Esophagus (tissue), 2 donors: Measurements from ENCODE around the gene FHIT. TPM values are rescaled to one million over a fixed set of nuclear protein-coding genes. Genes with fewer than 3 reads are reported as not detected.

ENCODE experiments used
- H3K27ac ChIP-seq, 2 donors: one replicate each; pipeline ENCODE4 v1.5.1; 2013; ENCODE audit warnings: low read depth in 2 of 2, mild to moderate bottlenecking in 2 of 2, inconsistent platforms in 1 of 2, low read length in 1 of 2, moderate library complexity in 1 of 2
- H3K27me3 ChIP-seq, 2 donors: one replicate each; pipeline ENCODE4 v1.6.1; 2013; ENCODE audit warnings: low read length in 2 of 2, control low read depth in 1 of 2, mild to moderate bottlenecking in 1 of 2; ENCODE audit not compliant: insufficient read depth in 2 of 2, control insufficient read depth in 1 of 2
- H3K36me3 ChIP-seq, 2 donors: one replicate each; pipeline ENCODE4 v1.6.1; 2013; ENCODE audit warnings: low read length in 1 of 2; ENCODE audit not compliant: control insufficient read depth in 2 of 2, insufficient read depth in 2 of 2
- H3K4me1 ChIP-seq, 2 donors: one replicate each; pipeline ENCODE4 v1.6.1; 2013; ENCODE audit warnings: low read length in 1 of 2; ENCODE audit not compliant: control insufficient read depth in 2 of 2, insufficient read depth in 2 of 2
- H3K4me3 ChIP-seq, 2 donors: one replicate each; pipeline ENCODE4 v1.5.1; 2013; ENCODE audit warnings: low read length in 2 of 2, mild to moderate bottlenecking in 2 of 2, low read depth in 1 of 2, moderate library complexity in 1 of 2
- H3K9me3 ChIP-seq, 2 donors: one replicate each; pipeline ENCODE4 v1.6.1; 2013; ENCODE audit warnings: mild to moderate bottlenecking in 2 of 2, low read depth in 1 of 2, low read length in 1 of 2, moderate library complexity in 1 of 2; ENCODE audit not compliant: control insufficient read depth in 2 of 2, insufficient read depth in 1 of 2
- WGBS, 2 donors: extraction: QIAGEN DNeasy Blood & Tissue Kit; methylation state at CpG; one replicate each; pipeline ENCODE4 v1.1.7; 2013; 5-methylcytosine and 5-hydroxymethylcytosine counted together
- polyA plus RNA-seq, 2 donors: library from polyadenylated mRNA; stranded (reverse); fragments of 200-250 nt; gene quantifications; one replicate each; pipeline ENCODE4 v1.2.3, GENCODE V29; 2013
- donor health status: healthy with polysubstance abuse.
- donor health status: Bipolar disorder and iron deficiency.

Gene FHIT
- polyA plus RNA-seq, 2 donors: 3.4 to 5.0 TPM

GRCh38 chr3:60013241-60013640, 1238.0 kb downstream of the FHIT start:
- Histone ChIP-seq H3K36me3 (no peaks in the 10 kb centered on the region), H3K9me3 (no peaks in the 10 kb centered on the region), H3K27me3 (no peaks in the 10 kb centered on the region), H3K4me1 (no peaks in the 10 kb centered on the region), H3K4me3 (no peak overlapping the region), H3K27ac (no peak overlapping the region)
- WGBS, 2 donors: 58 to 88% methylated on average over 1 of the region's 1 CpG

DNA sequence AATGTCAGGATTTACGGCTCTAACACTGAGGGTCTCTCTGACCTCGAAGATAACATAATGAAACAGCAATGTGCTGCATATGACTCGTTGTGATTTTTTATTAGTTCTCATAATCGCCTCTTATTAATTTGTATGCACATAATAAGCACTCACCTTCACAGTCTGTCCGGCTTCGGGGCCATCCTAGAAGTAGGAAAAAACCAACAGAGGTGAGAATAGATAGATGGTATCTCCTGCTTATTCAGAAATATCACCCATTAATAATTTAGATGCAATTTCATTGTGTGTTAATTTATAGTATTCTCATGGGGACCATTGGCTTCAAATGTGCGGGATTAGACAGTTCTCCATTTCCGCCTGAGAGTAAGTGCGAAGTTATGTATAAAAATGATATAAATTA, 1240.0 kb downstream of the FHIT start:
- H3K4me3 ChIP-seq: no peak overlapping the region
- no peaks in the 10 kb centered on the region for H3K9me3 ChIP-seq
- no peaks in the 10 kb centered on the region for H3K36me3 ChIP-seq
- H3K4me1 ChIP-seq: no peaks in the 10 kb centered on the region
- 77 to 81% methylated on average over 9 of the region's 9 CpGs for WGBS, 2 donors
- H3K27ac ChIP-seq: no peak overlapping the region
- H3K27me3 ChIP-seq: no peaks in the 10 kb centered on the region

- H3K4me3 ChIP-seq: no peak overlapping the region
- 64 to 66% methylated on average over 4 of the region's 4 CpGs for WGBS, 2 donors
These were observed 1240.5 kb downstream of the FHIT start for GRCh38 chr3:60010781-60011180.

GRCh38 chr3:60009931-60010478, 1241.2 kb downstream of the FHIT start:
- Histone ChIP-seq H3K4me1 (no peaks in the 10 kb centered on the region), H3K36me3 (no peaks in the 10 kb centered on the region), H3K9me3 (no peaks in the 10 kb centered on the region), H3K27me3 (no peaks in the 10 kb centered on the region), H3K27ac (no peak overlapping the region), H3K4me3 (no peak overlapping the region)
- WGBS, 2 donors: 86 to 87% methylated on average over 3 of the region's 3 CpGs

More at GRCh38 chr3:60010781-60011180, 1240.5 kb downstream of the FHIT start:
- no peak overlapping the region for H3K27ac ChIP-seq
- H3K36me3 ChIP-seq: no peaks in the 10 kb centered on the region
- no peaks in the 10 kb centered on the region for H3K27me3 ChIP-seq
- H3K4me1 ChIP-seq: no peaks in the 10 kb centered on the region
- H3K9me3 ChIP-seq: no peaks in the 10 kb centered on the region

DNA sequence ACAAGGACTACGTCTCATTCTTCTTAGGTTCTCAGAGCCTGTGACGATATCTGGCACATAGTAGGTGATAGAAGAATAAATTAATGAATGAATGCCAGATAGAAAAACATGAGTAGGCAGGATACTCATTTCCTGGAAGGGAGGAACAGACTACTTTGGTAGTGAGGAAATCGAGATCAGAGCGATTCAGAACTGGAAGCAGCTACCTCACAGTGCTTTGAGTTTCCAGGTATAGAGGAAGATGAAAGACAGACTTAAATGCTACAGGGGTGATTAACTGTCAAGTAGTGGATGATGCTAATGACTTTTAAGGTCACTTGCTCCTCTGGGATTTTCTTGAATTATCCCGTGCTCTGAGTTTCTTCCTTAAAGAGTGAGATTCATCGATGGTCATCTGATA, 1249.9 kb downstream of the FHIT start:
- Histone ChIP-seq H3K9me3 (no peaks in the 10 kb centered on the region), H3K4me3 (no peak overlapping the region), H3K27ac (no peak overlapping the region), H3K27me3 (no peaks in the 10 kb centered on the region), H3K4me1 (no peaks in the 10 kb centered on the region), H3K36me3 (no peaks in the 10 kb centered on the region)
- 92 to 93% methylated on average over 6 of the region's 6 CpGs for WGBS, 2 donors

DNA sequence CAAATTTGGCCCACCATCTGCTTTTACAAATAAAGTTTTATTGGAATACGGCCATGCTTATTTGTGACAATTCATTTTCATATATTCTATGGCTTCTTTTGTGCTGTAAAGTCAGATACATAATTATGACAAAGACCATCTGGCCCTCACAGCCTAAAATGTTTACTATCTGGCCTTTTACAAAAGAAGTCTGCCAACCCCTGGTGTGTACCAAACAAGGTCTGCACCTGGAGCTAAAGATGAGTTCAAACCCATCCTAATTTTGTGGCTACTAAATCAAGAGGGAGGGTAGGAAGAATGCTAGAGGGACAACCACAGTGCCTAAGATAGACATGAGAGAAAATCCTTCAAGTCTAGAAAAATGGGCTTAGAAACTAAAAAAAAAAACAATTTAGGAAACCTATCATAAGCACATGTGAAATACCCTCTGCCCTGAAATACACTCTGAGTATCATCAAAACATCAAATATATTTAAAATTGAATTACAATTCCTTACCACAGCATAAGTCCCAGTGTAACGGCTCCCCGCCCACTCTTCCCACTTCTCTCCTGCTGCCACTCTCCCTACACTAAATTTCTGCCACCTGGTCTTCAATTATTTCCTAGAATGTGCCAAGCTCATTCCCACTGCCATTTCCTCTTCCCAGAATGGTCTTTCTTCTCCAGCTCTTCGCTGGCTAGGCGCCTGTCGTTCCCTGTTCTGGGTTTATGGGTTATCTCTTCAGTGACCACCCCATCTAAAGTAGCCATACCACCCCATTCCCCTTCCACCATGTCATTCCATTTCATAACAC, 1250.7 kb downstream of the FHIT start:
- Histone ChIP-seq H3K27ac (no peak overlapping the region), H3K4me3 (no peak overlapping the region), H3K4me1 (no peaks in the 10 kb centered on the region), H3K36me3 (no peaks in the 10 kb centered on the region), H3K9me3 (no peaks in the 10 kb centered on the region), H3K27me3 (no peaks in the 10 kb centered on the region)
- WGBS, 2 donors: 95 to 96% methylated on average over 6 of the region's 6 CpGs

GRCh38 chr3:59998058-59998457, 1253.2 kb downstream of the FHIT start:
- H3K9me3 ChIP-seq: no peaks in the 10 kb centered on the region
- H3K27me3 ChIP-seq: no peaks in the 10 kb centered on the region
- no peak overlapping the region for H3K4me3 ChIP-seq
- WGBS, 2 donors: 73 to 78% methylated on average over 6 of the region's 6 CpGs
- no peaks in the 10 kb centered on the region for H3K4me1 ChIP-seq
- H3K36me3 ChIP-seq: no peaks in the 10 kb centered on the region
- no peak overlapping the region for H3K27ac ChIP-seq

GRCh38 chr3:59997583-59997982, 1253.7 kb downstream of the FHIT start:
- H3K36me3 ChIP-seq: no peaks in the 10 kb centered on the region
- H3K9me3 ChIP-seq: no peaks in the 10 kb centered on the region
- H3K27me3 ChIP-seq: no peaks in the 10 kb centered on the region
- H3K4me3 ChIP-seq: no peak overlapping the region
- 97% methylated on average over 1 of the region's 1 CpG for WGBS, 2 donors
- no peaks in the 10 kb centered on the region for H3K4me1 ChIP-seq
- H3K27ac ChIP-seq: no peak overlapping the region

- H3K36me3 ChIP-seq: no peaks in the 10 kb centered on the region
- no peaks in the 10 kb centered on the region for H3K9me3 ChIP-seq
- H3K27me3 ChIP-seq: no peaks in the 10 kb centered on the region
- H3K4me1 ChIP-seq: no peaks in the 10 kb centered on the region
- H3K27ac ChIP-seq: no peak overlapping the region
- H3K4me3 ChIP-seq: no peak overlapping the region
- WGBS, 2 donors: 81 to 83% methylated on average over 2 of the region's 2 CpGs
These were observed 1255.2 kb downstream of the FHIT start for GRCh38 chr3:59996056-59996455.

DNA sequence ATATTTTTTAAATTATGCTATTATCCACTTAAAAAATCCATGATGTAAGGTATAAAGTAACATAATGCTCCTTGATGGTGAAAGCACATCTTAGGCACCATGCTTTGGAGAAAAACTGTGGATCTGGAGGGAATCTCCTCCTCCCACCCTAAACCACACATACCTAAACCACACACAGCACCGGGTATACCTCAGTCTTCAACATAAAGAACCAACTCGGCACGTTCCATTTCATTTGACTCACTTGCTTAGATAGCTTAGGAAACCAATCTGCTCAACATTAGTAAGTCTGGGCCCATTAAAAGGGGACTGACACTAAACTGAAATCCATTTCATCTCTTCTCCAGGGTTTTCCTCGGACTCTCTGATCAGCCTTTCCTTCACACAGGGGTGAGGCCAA, 1255.7 kb downstream of the FHIT start:
- H3K4me3 ChIP-seq: no peak overlapping the region
- no peaks in the 10 kb centered on the region for H3K4me1 ChIP-seq
- WGBS, 2 donors: 89 to 92% methylated on average over 4 of the region's 4 CpGs
- no peaks in the 10 kb centered on the region for H3K9me3 ChIP-seq
- H3K27me3 ChIP-seq: no peaks in the 10 kb centered on the region
- H3K36me3 ChIP-seq: no peaks in the 10 kb centered on the region
- no peak overlapping the region for H3K27ac ChIP-seq
